ENCODE results near the gene TCFL5.

TCFL5 gene

DNA sequence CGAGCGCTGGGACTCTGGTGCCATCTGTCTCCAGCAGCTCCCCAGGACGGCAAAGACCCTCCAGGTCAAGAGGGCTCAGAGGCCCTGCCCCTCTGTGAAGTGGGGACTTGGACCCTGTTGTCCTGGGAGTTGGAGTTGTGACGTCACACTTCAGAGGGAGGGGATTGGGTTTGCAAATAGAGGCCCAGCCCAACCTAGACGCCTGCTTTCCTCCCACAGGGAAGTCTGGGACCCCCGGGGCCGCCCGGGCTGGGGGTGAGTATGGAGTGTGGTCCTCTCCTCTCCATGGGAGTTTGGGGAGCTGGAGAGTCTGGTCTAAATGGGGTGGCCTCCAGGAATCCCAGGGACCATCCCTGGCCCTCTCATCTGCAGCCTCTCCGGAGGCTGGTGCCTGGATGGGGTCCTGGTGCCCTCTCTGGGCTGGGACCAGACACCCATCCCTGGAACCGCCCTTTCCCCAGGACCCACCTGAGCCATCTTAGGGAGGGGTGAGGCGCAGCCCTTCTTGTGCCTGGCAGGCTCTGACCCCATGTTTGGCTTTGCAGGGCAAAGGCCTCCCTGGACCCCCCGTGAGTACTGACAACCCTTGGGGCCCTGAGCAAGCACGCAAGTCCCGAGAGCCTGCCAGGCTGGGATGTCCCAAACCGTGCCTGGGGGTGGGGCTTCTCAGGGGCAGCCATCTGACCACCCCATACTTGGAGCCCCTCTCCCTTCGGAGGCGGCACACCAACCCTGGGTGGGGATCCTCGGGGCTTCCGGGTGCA, 40.5 kb downstream of the TCFL5 start:
- DNase-seq: no peak

DNA sequence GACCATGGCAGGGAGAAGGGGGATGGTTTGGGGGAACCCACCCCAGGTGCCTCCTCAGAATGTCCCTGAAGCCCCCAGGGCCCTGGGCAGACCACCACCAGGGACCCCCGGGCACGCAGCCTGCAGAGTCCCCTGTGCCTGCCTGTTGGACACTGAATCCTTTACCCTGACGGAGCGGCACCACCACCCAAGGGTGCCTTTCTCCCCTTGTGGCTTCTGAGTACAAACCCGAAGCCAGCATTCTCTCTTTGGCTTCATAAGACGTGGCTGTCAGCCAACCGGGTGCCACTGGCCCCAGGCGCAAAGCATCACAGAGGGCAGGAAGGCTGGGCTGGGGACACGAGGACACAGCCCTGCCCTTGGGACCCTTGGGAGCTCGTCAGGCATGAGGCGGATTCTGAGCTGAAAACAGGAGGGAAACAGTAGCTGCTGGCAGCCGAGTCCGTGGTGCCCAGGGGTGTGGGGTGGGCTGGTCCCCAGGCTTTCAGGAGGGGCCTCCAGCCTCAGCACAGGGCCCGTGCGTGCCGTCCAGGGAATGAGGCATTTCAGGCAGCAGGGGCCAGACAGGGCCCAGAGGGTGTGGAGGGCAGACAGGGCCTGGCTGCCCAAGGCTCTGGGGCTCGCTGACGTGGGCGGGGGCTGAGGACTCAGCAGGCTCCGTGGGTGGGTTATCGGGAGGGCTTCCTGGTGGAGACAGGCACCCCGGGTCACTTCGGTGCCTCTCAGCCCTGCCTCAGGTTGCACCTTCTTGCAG, 41.2 kb downstream of the TCFL5 start:
- DNase-seq: no peak

DNA sequence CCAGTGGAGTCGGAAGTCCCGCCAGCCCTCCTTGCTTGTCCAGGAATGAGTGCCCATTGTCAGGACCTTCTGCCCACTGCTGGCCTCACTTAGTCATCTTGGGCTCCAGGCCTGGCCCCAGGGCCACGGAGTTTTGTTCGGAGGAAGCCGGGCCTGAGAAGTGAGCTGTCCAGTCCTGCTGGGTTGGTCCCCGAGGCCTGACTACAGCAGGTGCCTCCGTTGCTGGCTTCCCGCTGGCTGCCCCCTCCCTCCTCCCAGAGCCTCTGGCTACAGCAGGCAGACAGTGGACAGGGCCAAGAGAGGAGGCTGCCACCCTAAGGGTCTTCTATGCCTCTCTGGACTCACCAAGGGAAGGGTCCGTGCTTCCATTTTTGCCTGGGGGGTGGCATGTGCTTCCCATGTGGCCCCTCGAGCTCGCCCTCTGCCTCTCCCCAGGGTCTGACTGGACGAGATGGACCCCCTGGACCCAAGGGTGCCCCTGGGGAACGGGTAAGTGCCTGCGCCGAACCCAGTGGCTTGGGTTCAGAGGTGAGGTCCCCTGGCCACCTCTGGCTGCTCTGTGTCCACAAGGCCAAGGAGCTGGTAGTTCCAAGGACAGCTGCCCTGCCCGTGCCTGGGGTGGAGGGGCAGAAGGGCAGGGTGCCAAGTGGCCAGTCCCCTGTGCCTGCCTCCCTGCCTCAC, 42.0 kb downstream of the TCFL5 start:
- no peak for DNase-seq

DNA sequence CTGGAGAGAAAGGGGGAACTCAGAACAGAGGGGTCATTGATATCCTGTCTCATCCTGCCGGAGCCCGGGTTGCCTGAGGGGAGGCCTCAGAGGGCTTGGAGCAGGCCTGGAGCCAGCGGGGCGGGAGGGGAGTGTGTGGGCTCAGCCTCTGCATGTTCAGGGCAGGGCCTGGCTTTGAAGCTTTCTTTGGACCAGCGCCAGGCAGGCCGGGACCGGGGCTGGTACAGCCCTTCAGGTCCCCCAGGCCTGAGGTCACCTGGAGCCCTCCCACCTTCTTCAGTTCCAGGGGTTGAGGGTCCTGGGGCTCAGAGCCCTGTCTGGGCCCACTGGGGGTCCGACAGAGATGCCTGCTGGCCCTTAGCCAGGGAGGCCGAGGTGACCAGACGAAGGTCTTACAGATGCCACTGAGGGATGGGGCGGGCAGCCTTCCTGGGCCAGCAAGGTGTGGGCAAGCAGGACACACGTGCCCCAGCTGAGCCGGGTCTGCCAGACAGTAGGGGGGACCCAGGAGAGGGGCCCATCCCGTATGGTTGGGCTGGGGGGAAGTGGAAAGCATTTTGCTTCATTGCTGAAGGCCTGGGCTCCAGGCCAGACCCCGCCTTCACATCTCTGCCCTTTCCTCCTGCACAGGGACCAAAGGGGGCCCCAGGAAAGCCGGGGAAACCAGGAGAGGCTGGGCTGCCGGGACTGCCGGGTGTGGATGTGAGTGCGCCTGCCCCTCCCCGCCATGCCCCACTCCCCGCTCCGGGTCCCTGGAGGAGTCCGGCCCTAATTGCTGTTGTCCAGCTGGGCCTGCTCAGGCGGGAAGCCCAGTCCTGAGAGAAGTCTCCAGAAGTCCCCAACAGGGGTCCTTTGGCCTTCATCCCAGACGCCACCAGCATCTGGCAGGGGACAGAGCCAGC, 42.8 kb downstream of the TCFL5 start:
- DNase-seq: no peak

DNA sequence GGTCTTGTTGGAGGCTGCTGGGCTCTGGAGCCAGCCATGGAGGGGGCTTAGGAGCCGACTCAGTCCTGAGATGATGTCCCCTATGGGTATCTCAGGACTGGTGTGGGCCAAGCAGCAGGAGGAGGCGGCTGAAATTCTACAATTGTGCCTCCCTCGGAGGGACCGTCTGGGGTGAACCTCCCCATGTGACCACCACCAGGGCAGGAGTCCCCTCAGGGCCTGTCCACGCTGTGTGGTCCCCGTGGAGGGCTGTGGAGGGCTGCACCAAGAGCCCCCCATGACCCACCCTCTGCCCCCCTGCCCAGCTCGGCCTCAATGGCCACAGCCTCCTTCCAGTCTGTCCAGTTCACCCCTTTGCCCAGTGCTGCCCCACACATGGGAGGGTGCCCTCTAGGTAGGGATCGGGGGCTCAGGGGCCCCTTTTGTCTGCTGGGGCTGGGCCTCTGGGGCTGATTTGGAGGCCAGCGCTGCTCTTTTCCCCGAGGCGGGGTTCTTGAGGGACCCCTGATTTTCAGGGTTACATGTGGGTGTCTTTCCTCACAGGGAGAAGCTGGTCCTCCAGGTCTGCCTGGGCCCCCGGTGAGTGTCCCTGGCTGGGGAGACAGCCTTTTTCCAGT, 43.5 kb downstream of the TCFL5 start:
- no peak for DNase-seq

DNA sequence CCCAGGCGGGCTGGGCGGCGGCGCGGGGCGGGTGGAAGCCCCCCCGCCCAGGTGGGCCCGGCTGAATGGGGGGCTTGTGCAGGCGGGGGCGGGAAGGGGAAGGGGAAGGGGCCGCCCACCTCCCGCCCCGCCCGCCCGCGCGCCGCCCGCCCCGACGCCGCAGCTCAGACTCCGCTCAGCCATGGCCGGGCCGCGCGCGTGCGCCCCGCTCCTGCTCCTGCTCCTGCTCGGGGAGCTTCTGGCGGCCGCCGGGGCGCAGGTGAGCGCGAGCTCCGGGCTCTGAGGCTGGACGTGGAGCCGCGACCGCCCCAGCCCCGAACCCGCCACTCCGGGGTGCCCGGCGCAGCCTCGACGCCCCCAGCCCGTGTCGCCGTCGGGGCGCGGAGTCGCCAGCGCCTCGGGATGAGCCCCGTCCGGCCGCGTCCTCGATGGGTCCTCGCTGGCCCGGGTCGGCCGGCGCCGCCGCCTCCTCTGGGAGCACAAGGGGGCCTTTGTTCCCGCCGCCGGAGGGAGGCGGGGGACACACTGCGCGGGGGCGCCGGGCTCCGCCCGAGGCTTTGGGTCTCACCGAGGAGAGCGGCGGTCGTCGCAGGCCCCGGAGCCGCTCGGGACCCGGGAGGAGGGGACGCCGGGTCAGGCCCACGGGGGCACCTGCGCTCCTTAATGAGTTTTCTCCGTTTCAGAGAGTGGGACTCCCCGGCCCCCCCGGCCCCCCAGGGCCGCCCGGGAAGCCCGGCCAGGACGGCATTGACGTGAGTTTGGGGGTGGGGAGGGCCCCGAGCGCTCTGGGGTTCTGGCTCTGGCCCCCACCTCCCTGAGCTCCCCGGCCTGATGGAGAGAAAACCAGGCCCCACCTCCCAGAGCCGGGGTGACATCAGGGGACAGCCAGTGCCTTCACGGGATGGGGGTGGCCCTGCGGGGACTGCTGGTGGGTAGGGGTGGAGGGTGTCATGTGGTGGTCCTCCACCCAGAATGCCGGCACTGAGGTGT, 44.4 kb downstream of the TCFL5 start, which contains the start of gene COL9A3:
Gene COL9A3, plus strand, starts transcription at position 167 of the 990 bp plus-strand sequence. Its CDS starts 15 bp downstream, at position 182.
- DNase-seq: no peak

DNA sequence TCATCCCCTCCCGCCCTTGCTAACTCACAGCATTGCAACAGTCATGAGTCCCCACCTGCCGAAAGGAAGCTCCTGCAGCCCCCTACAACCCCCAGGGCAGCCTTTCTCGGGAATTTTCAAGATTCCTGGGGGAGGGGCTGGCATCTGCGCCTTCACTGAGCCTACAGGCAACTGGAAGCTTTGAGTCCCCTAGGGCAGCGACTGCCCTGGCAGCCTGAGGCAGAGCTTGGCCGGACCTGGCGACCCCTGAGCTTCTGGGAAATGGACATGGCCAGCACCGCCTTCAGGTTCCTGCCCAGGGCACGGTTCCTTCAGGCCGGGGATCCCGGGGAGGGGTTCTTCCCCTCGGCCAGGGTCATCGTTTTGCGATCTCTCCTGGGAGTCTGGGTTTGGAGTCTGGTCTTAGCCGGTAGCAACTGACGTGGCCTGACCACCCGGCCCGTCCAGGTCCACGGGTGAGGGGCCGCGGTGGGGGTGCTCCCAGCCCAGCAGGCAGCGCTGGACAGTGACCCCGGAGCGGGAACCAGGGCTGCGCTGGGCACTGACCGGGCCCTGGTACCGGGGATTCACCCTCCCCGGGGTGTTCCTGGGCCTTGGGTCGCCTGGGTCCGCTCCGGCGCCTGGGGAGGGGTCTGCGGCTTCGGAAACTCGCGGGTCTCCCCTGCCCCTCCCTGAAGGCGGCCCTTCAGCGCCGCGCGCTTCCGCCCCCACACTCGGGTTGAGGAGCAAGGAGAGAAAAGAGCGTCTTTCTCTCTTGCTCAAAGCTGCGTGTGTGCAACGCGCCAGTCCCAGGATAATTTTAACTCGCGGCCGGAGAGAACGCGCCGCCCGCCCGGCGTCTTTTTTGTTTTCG, 45.4 kb downstream of the TCFL5 start:
- no peak for DNase-seq

DNA sequence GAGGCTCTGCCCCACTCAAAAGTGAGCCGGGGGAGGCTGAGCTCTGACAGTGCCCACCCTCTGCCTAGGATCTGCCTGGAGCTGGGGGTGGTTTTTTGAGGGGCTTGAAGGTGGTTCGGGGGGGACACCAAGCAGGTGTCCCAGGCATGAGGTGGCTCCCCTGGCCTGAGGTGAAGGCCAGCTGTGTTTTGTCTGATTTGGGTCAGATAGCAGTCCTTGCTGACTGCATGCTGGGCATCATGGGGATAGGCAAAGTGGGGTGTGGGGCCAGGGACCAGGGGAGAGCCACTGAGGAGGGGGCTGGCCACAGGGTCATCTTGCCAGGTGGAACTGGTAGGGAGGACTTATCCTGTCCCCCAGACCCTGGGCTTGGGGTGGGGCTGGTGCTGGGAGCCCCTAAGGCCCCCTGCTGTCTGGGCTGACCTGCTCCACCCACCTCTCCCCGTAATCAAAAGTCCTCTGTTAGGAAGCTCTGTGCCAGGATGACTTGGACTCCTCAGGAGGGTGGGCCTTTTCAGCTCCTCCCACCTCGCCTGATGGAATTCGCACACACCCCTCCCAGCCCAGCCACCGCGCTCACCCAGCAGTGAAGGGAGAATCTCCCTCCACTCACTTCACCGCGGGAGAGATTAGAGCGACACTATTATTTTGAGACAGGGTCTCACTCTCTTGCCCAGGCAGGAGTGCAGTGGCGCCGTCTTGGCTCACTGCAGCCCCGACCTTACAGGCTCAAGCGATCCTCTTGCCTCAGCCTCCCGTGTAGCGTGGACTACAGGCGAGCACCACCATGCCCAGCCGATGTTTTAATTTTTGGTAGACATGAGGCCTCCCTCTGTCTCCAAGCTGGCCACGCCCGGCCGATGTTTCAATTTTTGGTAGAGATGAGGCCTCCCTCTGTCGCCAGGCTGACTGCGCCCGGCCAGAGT, 46.3 kb downstream of the TCFL5 start:
- DNase-seq: no peak

DNA sequence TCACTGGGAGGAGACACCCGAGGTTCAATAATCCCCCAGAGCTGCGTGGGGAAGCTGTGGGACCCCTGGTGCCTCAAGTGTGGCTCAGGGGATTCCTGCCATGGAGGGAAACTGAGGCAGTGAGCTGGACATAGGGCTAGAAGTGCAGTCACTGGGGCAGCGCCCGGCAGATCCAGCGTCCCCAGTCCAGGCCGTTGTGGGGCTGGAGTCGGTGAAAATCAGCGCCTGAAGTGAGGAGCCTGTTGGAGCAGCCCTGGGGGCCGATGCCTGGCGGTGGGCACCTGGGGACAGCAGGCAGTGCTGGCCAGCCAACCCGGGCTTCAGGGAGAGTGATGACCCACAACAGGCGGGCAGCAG, 46.9 kb downstream of the TCFL5 start:
- no peak for DNase-seq

DNA sequence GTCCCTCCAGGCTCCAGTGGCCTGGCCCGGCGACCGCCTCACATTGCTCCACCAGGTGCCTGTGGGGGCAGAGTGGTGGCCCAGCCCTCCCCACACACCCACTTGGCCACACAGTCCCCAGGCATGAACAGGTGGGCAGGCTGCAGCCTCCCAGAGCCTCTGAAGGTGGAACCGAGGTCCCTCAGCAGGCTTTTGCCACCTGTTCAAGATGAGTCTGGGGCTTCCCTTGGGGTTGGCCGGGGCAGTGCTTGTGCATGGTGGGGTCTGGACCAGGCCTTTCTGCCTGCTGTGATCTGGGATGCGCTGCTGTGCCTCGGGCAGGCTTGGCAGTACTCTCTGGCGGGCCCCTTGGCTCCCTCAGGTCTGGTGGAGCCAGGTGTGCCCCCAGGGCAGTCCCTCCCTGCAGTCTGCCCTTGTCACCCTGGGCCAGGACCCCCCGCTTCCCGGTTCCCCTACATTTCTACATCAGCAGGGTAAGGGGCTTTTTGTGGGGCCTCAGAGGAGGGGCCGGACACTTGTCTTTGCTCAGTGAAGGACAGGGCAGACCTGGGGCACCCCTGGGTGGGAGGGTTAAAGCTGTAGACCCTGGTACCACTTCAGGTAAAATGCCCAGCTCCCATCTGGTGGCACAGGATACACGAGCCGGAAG, 47.4 kb downstream of the TCFL5 start:
- no peak for DNase-seq

DNA sequence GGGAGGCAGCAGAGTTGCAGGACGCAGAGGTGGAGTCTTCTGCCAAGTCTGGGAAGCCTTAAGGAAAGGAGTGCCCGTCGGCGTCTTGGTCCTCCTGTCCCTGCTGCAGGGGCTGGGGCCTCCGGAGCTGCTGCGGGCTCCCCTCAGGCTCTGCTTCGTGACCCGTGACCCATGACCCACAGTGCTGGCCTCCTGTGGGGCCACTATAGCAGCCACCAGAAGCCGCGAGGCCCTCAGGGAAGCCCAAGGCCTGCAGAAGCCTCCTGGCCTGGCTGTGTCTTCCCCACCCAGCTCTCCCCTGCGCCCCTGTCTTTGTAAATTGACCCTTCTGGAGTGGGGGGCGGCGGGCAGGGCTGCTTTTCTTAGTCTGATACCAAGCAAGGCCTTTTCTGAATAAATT, 48.0 kb downstream of the TCFL5 start:
- DNase-seq: no peak

DNA sequence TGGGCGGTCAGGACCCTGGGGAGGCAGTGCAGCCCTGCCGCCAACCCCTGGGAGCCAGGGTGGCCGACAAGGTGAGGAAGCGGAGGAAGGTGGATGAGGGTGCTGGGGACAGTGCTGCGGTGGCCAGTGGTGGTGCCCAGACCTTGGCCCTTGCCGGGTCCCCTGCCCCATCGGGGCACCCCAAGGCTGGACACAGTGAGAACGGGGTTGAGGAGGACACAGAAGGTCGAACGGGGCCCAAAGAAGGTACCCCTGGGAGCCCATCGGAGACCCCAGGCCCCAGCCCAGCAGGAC, 48.8 kb downstream of the TCFL5 start:
- no peak for DNase-seq

DNA sequence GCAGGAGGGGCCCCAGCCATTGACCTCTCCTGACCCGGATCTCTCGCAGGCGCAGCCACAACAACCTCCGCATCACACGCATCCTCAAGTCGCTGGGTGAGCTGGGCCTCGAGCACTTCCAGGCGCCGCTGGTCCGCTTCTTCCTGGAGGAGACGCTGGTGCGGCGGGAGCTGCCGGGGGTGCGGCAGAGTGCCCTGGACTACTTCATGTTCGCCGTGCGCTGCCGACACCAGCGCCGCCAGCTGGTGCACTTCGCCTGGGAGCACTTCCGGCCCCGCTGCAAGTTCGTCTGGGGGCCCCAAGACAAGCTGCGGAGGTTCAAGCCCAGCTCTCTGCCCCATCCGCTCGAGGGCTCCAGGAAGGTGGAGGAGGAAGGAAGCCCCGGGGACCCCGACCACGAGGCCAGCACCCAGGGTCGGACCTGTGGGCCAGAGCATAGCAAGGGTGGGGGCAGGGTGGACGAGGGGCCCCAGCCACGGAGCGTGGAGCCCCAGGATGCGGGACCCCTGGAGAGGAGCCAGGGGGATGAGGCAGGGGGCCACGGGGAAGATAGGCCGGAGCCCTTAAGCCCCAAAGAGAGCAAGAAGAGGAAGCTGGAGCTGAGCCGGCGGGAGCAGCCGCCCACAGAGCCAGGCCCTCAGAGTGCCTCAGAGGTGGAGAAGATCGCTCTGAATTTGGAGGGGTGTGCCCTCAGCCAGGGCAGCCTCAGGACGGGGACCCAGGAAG, 49.3 kb downstream of the TCFL5 start:
- no peak for DNase-seq

DNA sequence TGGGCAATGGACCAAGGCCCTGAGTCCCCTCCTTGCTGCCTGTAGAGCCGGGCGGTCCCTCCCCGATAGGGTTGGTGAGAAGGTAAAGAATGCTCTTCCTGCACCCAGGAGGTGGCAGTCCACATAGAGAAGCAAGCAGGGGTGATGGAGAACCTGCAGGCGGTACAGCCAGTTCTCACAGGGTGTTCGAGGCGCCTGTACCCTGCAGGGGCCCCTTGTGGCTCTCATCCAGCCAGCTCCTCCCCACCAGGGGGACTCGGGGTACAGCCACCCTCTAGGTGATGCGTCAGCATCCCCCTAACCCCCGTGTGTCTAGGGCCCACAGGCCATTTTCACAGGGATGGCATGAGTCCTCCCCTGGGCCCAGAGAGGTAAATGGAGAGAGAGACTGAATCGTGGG, 49.9 kb downstream of the TCFL5 start:
- DNase-seq: no peak

DNA sequence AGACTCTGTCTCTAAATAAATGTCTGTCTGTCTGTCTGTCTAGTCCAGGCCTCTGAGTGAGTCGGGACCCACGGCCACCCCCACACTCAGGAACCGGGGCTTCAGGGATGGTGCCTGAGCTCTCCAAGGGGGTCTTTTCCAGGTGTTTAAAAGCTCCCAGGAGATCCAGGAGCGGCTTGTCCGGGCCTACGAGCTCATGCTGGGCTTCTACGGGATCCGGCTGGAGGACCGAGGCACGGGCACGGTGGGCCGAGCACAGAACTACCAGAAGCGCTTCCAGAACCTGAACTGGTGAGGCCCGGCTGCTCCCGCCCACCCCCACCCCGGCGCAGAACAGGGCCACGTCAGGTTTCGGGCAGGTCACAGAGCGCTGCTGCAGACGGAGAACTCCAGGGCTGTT, 50.3 kb downstream of the TCFL5 start:
- no peak for DNase-seq

DNA sequence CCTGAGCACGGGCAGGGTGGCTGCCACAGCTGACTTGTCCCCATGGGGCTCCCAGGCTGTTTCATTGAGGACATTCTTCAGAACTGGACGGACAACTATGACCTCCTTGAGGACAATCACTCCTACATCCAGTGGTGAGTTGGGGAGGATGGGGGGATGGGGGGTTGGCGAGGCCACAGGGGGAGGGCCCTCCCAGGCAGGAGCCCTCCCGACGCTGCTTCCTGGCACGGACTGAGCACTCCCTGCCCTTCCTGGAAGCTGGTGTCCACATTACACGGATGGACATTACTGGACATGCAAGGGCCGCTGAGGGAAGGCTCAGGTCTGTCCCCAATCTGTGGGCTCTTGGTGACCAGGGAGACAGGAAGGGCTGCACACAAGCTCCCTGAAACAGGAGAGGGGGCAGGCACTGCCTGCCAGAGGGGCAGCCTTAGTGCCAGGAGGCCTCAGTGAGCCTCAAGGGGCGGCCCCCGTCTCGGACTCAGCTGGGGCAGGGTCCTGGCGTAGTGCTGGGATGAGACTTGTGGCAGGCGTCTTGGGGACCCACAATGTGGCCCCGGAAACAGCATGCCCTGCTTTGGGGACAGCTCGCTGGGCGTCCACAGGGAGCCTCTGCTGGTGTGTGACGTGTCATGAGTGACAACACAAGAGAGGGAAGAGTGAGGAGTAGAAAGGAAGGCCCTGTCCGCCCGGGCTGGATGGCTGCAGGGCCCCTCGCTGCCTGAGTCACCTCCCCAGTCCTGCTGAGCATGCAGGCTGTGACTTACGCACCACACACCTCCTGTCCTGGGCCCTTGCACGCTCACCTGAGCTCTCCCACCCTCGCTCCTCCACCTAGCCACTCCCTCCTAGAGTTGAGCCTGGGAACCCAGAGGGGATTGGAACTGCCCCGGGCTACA, 51.8 kb downstream of the TCFL5 start:
- no peak for DNase-seq

Data from activated CD4-positive, alpha-beta T cell treated with anti-CD3 and anti-CD28 coated beads, Interleukin-2, Interleukin-6, amounts not matched to agents 100 ng/mL and 50 ng/mL, durations not matched to agents 16 hours and 8 hours (primary cell).